GM18507 (cell line): Measurements from ENCODE around the gene SPAG6.
"Not testable (repeated sequence)": the region's sequence is repeated elsewhere in the genome, so short reads cannot be mapped to it uniquely, and the experiment has no call there.

Experiments
- DNase-seq: peaks from one replicate; pipeline ENCODE4 v3.0.0; 2011; ENCODE audit warnings: low read depth; ENCODE audit not compliant: insufficient read length; ENCODE audit errors: extremely low spot score
- FAIRE-seq: peaks from 2 replicates; lab custom pipeline; 2011; peaks lifted over from hg19 to GRCh38; lab: Jason Lieb, UNC

Gene SPAG6

DNA sequence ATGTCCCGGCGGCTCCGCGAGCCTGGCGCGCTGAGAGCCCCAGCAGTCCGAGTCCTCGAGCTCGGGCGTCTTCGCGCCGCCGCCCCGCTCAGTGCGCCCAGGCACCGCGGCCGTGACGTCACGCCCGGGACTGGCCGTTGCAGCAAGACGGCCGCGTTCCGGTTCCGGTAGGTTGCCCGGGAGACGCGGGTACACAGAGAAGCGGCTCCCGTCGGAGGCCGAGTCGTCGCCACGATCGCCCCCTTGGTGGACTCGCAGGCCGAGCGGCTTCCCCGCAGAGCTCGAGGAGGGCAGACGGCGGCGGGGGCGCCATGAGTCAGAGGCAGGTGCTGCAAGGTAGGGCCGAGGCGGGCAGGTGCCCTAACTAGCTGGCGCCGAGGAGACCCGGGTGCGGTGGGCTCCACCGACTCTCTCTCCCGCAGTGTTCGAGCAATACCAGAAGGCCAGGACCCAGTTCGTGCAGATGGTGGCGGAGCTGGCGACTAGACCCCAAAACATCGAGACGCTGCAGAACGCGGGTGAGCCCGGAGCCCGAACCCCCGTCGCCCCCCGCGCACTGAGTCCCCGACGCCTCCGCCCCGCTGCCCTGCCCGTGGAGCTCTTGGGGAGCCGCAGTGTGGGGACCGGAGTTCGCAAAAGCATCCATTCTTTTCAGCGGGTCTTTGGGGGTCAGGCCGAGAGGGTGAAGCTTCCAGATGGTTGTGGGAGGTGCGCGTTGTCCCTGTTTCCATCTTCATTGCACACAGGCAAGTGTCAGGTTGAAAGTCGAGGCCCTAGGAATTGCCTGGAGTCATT lies at the start of gene SPAG6:
Gene SPAG6 (plus strand): TSS at position 196 of the 795 bp plus-strand sequence. CDS start 116 bp downstream, at position 312.
- DNase-seq (no peak), FAIRE-seq (peak; percentile 26)

DNA sequence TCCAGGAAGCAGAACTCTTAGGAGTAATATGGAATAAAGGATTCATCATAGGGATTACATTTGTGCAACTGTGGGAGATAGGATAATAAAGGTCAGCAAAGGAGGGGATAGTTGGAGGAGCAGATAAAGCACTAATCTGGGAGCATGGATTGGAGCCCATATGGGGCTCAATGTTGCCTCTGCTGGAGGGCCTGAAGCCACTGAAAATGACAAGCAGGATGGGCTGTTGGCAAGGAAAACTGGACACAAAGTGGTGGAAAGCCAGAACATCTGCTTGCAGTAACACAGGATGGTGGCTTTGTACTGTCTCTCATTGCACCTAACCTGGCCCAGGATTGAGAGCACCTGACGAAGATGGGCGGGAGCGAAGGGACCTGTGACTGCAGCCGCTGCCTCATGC lies 44.1 kb upstream of the SPAG6 start:
- DNase-seq, result no peak
- no peak for FAIRE-seq

DNA sequence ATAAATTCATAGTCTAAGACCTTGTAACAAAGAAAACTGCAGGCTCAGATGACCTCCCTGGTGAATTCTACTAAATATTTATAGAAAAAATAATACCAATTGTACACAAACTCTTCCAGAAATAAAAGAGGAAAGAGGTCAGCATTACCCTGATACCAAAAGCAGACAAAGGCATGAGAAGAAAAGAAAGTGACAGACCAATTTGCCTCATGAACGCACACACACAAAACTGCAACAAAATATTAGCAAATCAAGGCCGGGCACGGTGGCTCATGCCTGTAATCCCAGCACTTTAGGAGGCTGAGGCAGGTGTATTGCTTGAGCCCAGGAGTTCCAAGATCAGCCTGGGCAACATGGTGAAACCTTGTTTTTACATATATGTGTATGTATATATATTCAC lies 41.8 kb upstream of the SPAG6 start:
- no peak for FAIRE-seq
- DNase-seq, result no peak

DNA sequence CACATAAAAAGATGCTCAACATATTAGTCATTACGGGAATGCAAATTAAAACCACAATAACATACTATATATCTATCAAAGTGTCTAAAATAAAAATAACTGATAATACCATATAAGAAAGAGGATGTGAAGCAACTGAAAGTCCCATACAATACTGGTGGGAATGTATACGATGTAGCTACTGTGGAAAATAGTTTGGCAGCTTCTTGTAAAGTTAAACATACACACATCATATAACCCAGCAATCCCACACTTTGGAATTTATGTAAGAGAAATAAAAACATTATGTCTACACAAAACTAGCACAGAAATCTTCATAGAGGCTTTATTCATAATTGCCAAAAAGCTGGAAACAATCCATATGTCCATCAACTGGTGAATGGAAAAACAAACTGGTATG lies 39.6 kb upstream of the SPAG6 start:
- DNase-seq, result no peak
- FAIRE-seq, result no peak

DNA sequence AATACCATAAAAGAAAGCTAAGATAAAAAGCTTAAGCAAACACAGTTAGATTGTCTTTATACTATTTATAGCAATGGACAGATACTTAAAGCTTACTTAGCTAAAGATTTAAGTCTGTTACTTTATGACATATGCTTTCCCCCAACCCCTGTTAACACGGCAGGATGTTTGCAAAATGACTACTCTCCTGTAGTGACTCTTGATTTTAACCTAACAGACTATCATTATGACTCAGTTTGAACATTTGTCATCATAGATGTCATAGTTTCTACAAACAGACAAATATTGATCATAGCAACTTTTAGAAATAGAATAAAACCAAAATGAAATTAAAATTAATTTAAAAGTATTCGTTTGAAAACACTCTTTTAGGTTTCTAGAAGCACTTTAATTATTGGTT lies 36.9 kb upstream of the SPAG6 start:
- FAIRE-seq (peak; percentile 74), DNase-seq (peak; percentile 29)

DNA sequence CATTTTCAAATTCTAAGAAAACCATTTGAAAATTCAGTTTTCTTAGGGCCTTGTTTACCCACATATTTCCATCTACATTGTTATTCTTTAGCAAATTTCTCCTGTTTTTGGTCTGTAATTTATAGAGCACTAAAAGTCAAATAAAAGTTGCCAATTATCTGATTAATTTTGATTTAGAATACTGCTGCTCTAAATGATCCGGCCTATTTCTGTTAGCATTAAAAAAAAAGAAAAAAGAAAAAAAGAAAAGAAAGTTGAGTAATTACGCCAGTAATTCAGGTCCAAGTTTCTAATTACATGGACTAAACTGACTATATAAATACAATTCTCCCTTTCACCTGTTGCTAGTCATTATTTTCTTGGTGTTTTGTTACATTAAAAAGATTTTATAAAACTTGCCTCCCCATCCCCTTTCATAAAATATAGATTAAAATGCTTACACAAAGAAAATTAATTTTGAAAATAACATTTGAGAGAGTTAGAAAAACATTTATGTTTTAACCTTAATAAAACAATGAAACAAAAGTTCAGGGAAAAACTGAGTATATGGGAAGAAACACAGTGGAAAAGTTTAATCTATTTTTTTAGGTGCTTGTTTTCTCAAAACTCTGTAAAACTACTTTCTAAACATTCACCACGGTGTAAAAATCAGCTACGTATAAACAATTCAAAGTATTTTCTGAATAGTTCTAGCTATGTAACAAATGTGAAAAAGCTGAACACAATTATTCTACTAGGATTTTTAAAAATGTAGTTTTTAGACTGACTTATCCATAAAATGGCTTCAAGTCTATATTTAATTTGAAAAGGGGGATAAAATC lies 35.9 kb upstream of the SPAG6 start:
- DNase-seq, result no peak
- no peak for FAIRE-seq

DNA sequence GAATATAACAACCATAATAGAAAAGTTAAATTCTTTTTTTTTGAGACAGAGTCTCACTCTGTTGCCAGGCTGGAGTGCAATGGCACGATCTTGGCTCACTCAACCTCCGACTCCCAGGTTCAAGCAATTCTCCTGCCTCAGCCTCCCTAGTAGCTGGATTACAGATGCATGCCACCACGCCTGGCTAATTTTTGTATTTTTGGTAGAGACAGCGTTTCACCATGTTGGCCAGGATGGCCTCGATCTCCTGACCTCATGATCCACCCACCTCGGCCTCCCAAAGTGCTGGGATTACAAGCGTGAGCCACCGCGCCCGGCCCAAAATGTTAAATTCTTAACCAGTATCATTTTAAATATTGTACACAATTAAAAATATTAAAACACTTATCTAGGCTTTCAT lies 35.3 kb upstream of the SPAG6 start:
- DNase-seq, FAIRE-seq: not testable (repeated sequence)

DNA sequence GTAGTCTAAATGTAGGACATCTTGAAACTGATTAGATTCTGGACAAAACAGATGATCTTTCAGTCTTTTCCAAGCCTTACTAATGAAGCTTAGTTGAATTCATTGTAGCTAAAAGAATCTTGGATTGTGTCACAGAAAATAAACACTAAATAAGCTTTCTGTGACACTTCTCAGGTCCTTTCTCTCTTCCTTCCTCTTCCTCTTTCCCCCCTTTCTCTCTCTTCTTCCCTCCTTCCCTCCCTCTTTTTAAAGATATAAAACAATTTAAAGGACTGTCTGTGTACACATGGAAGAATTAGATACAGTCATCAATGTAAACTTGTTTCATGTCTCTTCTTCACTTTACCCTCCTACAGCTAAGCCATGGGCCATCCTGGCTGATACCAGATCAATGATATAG lies 34.4 kb upstream of the SPAG6 start:
- peak; percentile 12 for FAIRE-seq
- no peak for DNase-seq

DNA sequence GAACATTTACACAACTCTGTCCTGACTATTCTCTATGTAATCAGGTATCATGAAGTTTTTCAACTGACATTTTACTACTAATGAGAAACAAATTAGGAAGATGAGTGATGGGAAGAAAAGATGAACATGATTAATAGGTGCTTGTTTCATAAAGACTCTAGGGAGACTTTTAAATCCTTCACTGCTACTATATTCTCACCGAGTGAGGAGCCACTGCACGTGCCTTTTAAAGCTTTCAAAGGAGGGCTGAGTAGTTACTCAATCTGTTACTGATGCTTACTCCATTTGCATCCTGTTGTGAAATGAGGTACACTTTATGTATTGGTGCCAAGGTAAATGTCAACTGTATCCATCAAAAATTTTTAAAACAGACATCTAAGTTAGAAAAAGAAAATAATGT lies 30.4 kb upstream of the SPAG6 start:
- no peak for DNase-seq

DNA sequence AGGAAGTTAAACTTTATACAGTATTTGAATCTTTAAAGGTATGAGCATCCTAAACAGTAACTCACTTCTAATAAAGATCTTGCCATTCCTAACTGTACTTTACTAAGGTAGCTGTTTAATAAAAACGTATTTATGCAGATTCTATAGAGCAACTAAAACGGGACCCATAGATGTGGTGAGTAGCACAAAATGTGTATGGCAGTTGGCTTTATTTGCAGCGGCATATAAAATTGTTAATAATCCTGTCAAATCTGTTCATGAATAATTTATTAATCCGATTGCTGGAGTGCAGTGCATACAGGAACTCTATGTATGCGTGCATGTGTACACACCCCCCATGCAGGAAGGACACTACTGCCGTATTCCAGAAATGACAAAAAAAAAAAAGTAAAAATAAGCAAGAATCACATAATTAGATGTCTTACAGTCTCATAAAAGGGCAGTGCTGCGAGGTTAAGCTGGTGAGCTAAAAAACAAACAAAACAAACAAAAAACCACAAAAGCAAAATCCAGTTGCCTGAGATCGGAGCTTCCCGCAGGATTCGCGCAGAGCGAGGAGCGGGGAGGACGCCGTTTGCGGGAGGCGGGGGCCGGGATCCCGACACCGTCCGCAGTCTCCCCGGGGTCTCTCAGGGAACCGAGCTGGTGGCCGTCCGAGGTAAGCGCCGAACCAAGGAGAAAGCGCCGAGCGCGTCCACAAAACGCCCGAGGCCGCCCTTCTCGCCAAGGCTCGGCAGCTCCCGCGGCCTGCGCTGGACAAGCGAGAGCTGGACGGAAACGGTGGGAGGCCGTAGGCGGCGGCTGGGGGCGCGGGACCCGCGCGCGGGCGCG lies 29.6 kb upstream of the SPAG6 start:
- peak; percentile 55 for FAIRE-seq
- DNase-seq, result no peak

More for the DNA sequence above, 30.4 kb upstream of the SPAG6 start:
- FAIRE-seq, result peak; percentile 26

DNA sequence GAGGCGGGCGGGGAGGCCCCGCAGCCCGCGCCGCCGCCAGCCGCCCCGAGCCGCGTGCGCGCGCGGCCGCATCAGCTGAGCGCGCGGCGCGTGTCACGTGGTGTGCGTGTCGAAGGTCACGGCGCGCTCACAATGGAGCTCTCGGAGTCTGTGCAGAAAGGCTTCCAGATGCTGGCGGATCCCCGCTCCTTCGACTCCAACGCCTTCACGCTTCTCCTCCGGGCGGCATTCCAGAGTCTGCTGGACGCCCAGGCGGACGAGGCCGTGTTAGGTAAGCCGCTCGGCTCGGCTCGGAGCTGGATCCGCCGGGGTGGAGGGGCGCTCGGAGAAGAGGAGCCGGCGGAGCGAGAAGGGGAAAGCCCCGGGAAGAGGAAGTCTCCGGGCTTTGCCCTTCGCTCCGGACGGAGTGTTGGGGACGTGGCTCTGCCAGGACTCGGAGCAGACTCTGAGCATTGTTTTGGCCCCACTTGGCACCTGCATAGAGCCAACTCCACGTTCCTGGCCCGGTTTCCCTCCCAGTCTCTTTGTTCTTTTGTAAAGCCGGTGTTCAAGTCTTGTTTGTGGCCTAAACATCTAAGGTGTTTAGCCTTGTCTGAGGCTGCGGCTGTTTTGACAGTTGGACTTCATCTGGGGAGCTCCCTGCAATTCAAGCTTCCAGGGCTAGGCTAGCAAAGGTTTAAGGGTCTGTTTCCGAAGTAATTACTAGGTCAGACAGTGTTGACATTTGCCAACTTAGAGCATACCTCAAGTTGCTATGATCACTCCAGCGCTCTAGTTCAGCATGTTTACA lies 28.8 kb upstream of the SPAG6 start, which contains the start of gene COMMD3:
Gene COMMD3 (plus strand): TSS at position 103 of the 790 bp plus-strand sequence. CDS start 30 bp downstream, at position 133.
- DNase-seq (no peak), FAIRE-seq (peak; percentile 86)

DNA sequence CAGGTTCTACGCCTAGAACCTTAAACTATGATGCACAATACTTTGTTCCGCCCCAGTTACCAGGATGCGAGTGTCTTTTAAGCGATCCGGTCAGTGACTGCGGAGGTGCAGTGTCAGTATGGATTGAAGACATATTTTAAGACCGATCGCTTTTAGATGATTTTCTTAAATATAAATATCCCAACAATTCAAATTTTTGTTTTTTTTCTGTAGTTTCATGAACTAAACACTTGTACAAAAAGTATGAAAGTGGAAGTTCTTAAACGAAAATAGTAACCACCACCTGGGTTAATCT lies 28.3 kb upstream of the SPAG6 start:
- FAIRE-seq (no peak), DNase-seq (no peak)

DNA sequence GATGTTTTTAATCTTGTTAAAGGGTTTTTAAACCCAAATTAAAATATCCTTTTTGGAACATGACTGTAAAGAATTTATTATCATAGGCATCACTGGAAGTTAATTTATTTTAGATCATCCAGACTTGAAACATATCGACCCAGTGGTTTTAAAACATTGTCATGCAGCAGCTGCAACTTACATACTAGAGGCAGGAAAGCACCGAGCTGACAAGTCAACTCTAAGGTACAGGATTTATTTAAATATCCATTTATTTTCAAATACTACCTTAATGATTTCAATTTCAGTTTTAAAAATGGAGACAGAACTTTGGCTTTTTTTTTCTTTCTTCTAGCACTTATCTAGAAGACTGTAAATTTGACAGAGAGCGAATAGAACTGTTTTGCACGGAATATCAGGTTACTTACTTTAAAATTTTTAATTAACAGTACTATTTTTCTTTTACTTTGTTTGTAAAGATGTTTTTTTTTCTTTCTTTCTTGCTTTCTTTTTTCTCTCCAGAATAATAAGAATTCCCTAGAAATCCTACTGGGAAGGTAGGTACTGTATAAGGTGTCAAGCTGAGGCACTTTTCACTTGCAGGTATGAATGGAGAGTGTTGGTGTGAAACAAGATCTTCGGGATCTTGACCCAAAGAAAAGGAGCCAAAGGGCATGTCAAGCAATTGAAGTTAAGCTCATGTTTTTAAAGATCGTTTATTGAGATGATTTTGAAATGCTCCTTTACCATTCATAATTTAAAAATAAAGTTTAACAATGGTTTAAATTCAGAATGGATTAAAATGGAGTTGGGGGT lies 27.3 kb upstream of the SPAG6 start:
- FAIRE-seq, result peak; percentile 59
- DNase-seq, result no peak

DNA sequence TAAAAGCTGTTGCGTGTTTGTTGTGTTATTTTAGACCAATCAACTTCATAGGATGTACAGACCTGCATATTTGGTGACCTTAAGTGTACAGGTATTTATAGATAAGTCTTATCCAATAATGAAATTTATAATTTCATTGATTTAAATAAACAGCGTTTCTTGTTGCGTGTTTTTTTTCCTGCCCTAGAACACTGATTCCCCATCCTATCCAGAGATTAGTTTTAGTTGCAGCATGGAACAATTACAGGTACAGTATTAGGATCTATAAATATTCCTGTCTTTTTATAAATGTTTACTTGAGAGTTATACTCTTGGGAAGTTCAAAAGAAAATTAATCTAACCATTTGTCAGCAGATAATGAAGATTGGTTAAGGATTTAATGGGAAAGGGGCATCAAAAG lies 26.5 kb upstream of the SPAG6 start:
- no peak for FAIRE-seq

DNA sequence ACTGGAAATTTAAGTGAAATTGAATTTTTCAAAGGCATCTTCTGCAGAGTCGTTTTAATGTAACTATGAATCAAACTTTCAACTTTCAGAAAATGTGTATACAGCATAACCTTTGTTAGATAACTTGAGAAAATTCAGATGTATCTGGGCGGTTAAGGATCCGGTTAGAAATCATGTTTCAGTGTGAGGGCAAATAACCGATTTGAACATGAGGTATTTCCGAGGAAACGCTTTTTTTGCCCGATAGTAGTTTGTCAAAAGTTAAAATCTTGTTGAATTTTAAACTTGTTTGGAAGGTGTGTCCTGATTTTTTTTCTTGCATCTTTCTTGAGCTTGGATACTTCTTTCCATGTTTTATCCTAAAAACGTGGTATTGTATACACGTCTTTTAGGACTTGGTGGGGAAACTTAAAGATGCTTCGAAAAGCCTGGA lies 25.7 kb upstream of the SPAG6 start:
- no peak for FAIRE-seq

More for the DNA sequence above, 26.5 kb upstream of the SPAG6 start:
- no peak for DNase-seq

DNA sequence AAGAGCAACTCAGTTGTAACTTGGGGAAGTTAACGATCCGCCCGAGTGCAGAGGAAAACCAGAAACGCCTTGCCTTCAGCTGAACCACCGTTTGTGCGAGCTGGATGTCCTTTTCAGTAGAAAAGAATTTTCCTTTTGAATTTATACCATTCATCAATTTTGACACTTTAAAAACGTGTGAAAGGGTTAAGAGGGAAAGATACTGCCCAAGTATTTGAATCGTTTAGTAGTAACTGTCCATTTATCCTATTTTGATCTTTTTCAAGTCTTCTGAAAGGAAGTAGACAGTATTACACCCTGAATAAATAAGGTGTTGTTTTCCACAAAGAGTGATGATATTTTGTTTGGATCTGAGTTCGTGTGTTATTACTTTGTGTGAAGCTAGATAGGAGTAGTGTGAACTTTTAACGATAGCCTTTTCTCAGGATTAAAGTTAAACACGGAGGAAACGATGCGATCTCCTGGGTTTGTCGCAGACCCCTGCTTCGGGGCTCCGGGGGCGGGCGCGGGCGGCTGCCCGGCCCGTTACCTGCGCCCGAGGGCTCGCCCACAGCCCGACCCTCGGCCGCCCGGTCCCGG lies 25.2 kb upstream of the SPAG6 start:
- FAIRE-seq (peak; percentile 56), DNase-seq (no peak)

More for the DNA sequence above, 25.7 kb upstream of the SPAG6 start:
- no peak for DNase-seq

DNA sequence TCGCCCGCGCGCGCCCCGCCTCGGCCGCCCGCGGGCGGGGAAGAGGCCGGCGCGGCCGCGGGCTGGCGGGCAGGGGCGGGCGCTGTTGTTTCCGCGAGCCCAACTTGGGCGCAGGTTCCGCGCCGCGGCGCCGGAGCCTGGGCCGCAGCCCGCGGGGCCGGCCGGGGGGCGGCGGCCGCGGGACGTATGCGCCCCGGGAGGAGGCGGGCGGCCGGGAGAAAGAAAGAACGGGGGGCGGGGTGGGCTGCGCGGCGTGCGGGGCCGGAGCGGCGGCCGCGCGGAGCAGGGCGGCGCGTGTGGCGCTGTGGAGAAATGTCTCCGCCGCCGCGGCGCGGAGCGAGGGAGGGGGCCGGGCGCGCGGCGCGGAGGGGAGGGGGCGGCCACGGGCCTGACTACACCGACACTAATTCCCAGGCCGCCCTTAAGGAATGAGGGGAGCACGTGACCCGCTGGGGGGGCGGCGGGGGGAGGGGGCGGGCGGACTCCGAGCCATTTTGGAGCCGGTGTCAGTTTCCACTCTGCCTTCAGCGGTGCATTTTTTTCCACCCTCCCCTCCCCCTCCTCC lies 24.6 kb upstream of the SPAG6 start, which contains the start of gene BMI1:
Gene BMI1 (plus strand): TSS at position 509 of the 565 bp plus-strand sequence. CDS start 5,351 bp downstream, outside the sequence.
- FAIRE-seq (no peak), DNase-seq (no peak)
